Measurements from ENCODE around the gene APOA4. TPM values are rescaled to one million over a fixed set of nuclear protein-coding genes. Genes with fewer than 3 reads are reported as not detected.

APOA4 gene
- total and polyA plus RNA-seq, 2 experiments from 2014 or later: not detected

GRCh38 chr11:116833816-116834534 is 10.9 kb upstream of the APOA4 start (continued):
- TF ChIP-seq CREB1 (CRISPR knock-in tag; IDR thresholded peaks at IDR 0.05; ENCODE audit: low read depth): no peak
- TF ChIP-seq CTCF (conservative IDR thresholded peaks at IDR 0.05; ENCODE audit: low read depth in 2 of 2): no peak

GRCh38 chr11:116833491-116833815 is 10.3 kb upstream of the APOA4 start:
- no peak for TF ChIP-seq JUNB (IDR thresholded peaks at IDR 0.05; ENCODE audit: unreplicated experiment)
- no peak for TF ChIP-seq EZH2 (IDR thresholded peaks at IDR 0.05; ENCODE audit: low read depth, unreplicated experiment)
- no peak for TF ChIP-seq ZNF462 (CRISPR knock-in tag; IDR thresholded peaks at IDR 0.05)
- TF ChIP-seq CREB1 (CRISPR knock-in tag; IDR thresholded peaks at IDR 0.05; ENCODE audit: low read depth): no peak
- no peak for TF ChIP-seq EZH2phosphoT487 (IDR thresholded peaks at IDR 0.05; ENCODE audit: unreplicated experiment)
- no peak for TF ChIP-seq STAT1 (IDR thresholded peaks at IDR 0.05; ENCODE audit: unreplicated experiment)
- no peak for TF ChIP-seq POLR2AphosphoS5 (IDR thresholded peaks at IDR 0.05; ENCODE audit: low read depth)
- Mint-ChIP-seq H3K36me3 (ENCODE audit: low read depth) (no peaks in the 10 kb centered on the region), H3K4me3 (no peak overlapping the region)

More at GRCh38 chr11:116833491-116833815, 10.3 kb upstream of the APOA4 start:
- H3K4me1 ChIP-seq (ENCODE audit: insufficient read depth): peaks cover 6% of the 10 kb centered on the region; the same call in 1 of the 2 replicates
- no peaks in the 10 kb centered on the region for H4K20me1 ChIP-seq (replicated peaks; ENCODE audit: insufficient read depth)
- Mint-ChIP-seq H3K27ac (no peak overlapping the region), H3K4me1 (peaks cover 24% of the 10 kb centered on the region), H3K27me3 (ENCODE audit: insufficient read depth, low read depth, poor library complexity) (peaks cover 19% of the 10 kb centered on the region), H3K9me3 (no peaks in the 10 kb centered on the region)
- no peak overlapping the region for H3K4me3 ChIP-seq
- H3K9me2 ChIP-seq (ENCODE audit: insufficient read depth): no peaks in the 10 kb centered on the region
- no peak overlapping the region for H2AFZ ChIP-seq
- no peak for DNase-seq (ENCODE audit: low spot score)
- H3K36me3 ChIP-seq (ENCODE audit: insufficient read depth): no peaks in the 10 kb centered on the region
- no peaks in the 10 kb centered on the region for H3K79me2 ChIP-seq (replicated peaks; ENCODE audit: insufficient read depth)
- H3K27ac ChIP-seq (ENCODE audit: low read depth): no peak overlapping the region
- 0 out of 2 replicates have a peak, but pooled peaks cover 3% of the 10 kb centered on the region for H3F3A ChIP-seq (replicated peaks; ENCODE audit: low read depth)
- H3K27me3 ChIP-seq (ENCODE audit: insufficient read depth): no peaks in the 10 kb centered on the region
- no peak overlapping the region for H3K4me2 ChIP-seq
- ATAC-seq: no peak
